ENCODE data around the gene EAF2.
"Not testable (repeated sequence)": the region's sequence is repeated elsewhere in the genome, so short reads cannot be mapped to it uniquely, and the experiment has no call there.

The EAF2 gene

DNA sequence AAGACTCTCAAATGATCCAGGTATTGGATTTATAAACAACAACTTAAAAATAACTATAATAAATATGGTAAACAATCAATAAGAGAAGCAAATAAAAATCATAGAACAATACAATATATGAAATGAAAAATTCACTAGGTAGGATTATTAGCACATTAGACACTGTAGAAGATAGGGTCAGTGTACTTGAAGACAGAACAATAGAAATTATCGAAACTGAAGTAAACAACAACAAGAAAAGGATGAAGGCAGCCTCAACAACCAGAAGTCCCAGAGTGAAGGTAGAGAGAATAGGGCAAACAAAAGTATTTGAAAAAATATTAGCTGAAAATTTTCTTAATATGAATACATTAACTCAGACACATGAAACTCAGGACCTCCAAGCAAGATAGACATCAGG lies 12.0 kb upstream of the EAF2 start:
- in situ Hi-C loops (cut with HindIII; ENCODE audit: low pct_unique_long_range_greater_than_20kb, low sequenced_read_pairs), result no loop called here
- DNase-seq (ENCODE audit: low read depth in 1 of 2, low spot score in 1 of 2), result no peak
- no peak for TF ChIP-seq JUND (IDR thresholded peaks at IDR 0.05; ENCODE audit: low read depth)

DNA sequence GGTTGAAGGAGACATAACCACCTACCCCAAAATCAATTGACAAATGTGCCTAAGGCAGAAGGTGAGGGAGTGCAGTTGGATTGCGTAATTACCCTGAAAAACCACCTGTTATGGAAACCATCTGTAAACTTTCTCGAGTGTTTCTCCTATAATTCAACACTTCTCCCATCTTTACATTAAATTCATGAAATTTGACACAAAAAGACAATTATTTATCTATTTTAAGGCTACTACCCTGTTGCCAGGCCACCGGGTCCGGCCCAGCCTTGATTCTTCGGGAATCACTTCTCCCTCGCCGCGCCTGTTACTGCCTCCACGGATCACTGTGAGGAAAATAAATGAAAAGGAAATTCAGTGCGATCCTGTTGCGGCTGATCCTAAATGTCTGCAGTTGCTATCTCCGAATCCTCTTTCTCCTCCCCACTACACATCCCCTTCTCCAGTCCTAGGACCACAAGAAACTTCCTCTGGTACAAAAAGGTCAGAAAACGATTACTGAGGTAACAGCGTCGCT lies 795 bp upstream of the EAF2 start:
- DNase-seq (ENCODE audit: low read depth in 1 of 2, low spot score in 1 of 2), result peak; percentile 11 to 12
- in situ Hi-C loops (cut with HindIII; ENCODE audit: low pct_unique_long_range_greater_than_20kb, low sequenced_read_pairs), result no loop called here
- no peak for TF ChIP-seq JUND (IDR thresholded peaks at IDR 0.05; ENCODE audit: low read depth)

DNA sequence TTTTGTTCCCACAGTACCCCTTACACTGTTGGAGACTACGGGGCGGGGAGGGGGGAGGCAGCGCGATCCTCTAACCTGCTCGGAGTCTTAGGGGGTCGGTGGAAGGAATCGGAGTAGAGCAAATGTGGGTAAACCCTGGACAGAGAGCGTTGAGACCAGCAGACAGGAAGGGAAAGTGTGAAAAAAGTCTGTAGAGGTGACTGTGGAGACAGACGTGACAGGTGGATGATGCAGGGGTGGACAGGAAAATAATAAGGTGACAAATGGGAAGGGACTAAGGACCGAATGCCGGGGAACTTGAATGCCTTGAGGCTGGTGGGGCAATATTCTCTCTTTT lies 424 bp downstream of the EAF2 start:
- peak in 1 of 2 experiments; percentile 13 for DNase-seq (ENCODE audit: low read depth in 1 of 2, low spot score in 1 of 2)
- TF ChIP-seq JUND (IDR thresholded peaks at IDR 0.05; ENCODE audit: low read depth), result no peak
- in situ Hi-C loops (cut with HindIII; ENCODE audit: low pct_unique_long_range_greater_than_20kb, low sequenced_read_pairs), result no loop called here

- no peak for DNase-seq (ENCODE audit: low read depth in 1 of 2, low spot score in 1 of 2)
- TF ChIP-seq JUND (IDR thresholded peaks at IDR 0.05; ENCODE audit: low read depth), result no peak
- in situ Hi-C loops (cut with HindIII; ENCODE audit: low pct_unique_long_range_greater_than_20kb, low sequenced_read_pairs), result no loop called here
These were observed 1.1 kb downstream of the EAF2 start for GRCh38 chr3:121836064-121836463.

GRCh38 chr3:121836481-121836880 lies 1.5 kb downstream of the EAF2 start:
- no peak for DNase-seq (ENCODE audit: low read depth in 1 of 2, low spot score in 1 of 2)
- in situ Hi-C loops (cut with HindIII; ENCODE audit: low pct_unique_long_range_greater_than_20kb, low sequenced_read_pairs), result no loop called here
- TF ChIP-seq JUND (IDR thresholded peaks at IDR 0.05; ENCODE audit: low read depth), result no peak

GRCh38 chr3:121839962-121840361 lies 5.0 kb downstream of the EAF2 start:
- in situ Hi-C loops (cut with HindIII; ENCODE audit: low pct_unique_long_range_greater_than_20kb, low sequenced_read_pairs), result no loop called here
- TF ChIP-seq JUND (IDR thresholded peaks at IDR 0.05; ENCODE audit: low read depth), result no peak
- DNase-seq (ENCODE audit: low read depth in 1 of 2, low spot score in 1 of 2), result no peak

GRCh38 chr3:121844892-121845291 lies 9.9 kb downstream of the EAF2 start:
- in situ Hi-C loops (cut with HindIII; ENCODE audit: low pct_unique_long_range_greater_than_20kb, low sequenced_read_pairs), result no loop called here
- no peak for DNase-seq (ENCODE audit: low read depth in 1 of 2, low spot score in 1 of 2)
- no peak for TF ChIP-seq JUND (IDR thresholded peaks at IDR 0.05; ENCODE audit: low read depth)

- no peak for TF ChIP-seq JUND (IDR thresholded peaks at IDR 0.05; ENCODE audit: low read depth)
- in situ Hi-C loops (cut with HindIII; ENCODE audit: low pct_unique_long_range_greater_than_20kb, low sequenced_read_pairs), result no loop called here
- no peak for DNase-seq (ENCODE audit: low read depth in 1 of 2, low spot score in 1 of 2)
These were observed 17.2 kb downstream of the EAF2 start for GRCh38 chr3:121852256-121852655.

GRCh38 chr3:121855555-121855954 lies 20.5 kb downstream of the EAF2 start:
- in situ Hi-C loops (cut with HindIII; ENCODE audit: low pct_unique_long_range_greater_than_20kb, low sequenced_read_pairs), result no loop called here
- TF ChIP-seq JUND (IDR thresholded peaks at IDR 0.05; ENCODE audit: low read depth), result no peak
- peak; percentile 10 to 51 for DNase-seq (ENCODE audit: low read depth in 1 of 2, low spot score in 1 of 2)

- DNase-seq (ENCODE audit: low read depth in 1 of 2, low spot score in 1 of 2); in situ Hi-C loops (cut with HindIII; ENCODE audit: low pct_unique_long_range_greater_than_20kb, low sequenced_read_pairs): not testable (repeated sequence)
These were observed 22.8 kb downstream of the EAF2 start for GRCh38 chr3:121857778-121858177.

DNA sequence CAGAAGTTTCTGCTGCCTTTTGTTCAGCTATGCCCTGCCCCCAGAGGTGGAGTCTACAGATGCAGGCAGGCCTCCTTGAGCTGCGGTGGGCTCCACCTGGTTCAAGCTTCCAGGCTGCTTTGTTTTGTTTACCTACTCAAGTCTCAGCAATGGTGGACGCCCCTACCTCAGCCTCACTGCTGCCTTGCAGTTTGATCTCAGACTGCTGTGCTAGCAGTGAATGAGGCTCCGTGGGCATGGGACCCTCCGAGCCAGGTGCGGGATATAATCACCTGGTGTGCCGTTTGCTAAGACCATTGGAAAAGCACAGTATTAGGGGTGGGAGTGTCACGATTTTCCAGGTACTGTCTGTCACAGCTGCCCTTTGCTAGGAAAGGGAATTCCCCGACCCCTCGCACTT lies 28.2 kb downstream of the EAF2 start:
- in situ Hi-C loops (cut with HindIII; ENCODE audit: low pct_unique_long_range_greater_than_20kb, low sequenced_read_pairs); DNase-seq (ENCODE audit: low read depth in 1 of 2, low spot score in 1 of 2): not testable (repeated sequence)

DNA sequence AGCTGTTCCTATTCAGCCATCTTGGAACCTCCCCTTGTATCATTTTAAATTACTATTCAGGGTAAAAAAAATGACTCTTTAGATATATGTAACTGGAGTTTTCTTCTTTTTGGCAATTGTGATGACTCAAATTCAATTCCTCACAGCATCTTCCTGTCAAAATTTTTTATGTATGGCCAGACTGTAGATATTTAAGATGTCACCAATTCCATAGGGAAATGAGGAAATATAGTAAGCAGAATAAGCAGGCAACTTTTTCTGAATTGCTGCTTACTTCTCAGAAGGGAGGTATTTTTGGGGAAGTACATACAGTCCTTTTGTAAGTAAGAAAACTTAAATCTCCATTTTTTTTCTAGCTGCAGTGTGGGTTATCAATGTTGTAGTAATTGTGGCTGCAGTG lies 28.8 kb downstream of the EAF2 start:
- no peak for DNase-seq (ENCODE audit: low read depth in 1 of 2, low spot score in 1 of 2)
- in situ Hi-C loops (cut with HindIII; ENCODE audit: low pct_unique_long_range_greater_than_20kb, low sequenced_read_pairs), result no loop called here
- no peak for TF ChIP-seq JUND (IDR thresholded peaks at IDR 0.05; ENCODE audit: low read depth)

DNA sequence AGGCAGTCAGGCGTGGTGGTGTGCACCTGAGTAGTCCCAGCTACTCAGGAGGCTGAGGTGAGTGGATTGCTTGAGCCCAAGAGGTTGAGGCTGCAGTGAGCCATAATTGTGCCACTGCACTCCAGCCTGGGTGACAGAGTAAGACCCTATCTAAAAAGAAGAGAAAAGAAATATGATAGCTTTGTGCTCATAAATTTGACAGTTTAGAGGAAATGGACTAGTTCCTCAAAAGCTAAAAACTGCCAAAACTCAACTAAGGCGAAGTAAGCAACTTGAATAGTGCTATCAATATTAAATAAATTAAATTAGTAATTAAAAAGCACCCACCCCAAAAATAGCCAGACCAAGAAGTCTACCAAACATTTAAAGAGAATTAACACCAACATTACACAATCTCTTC lies 34.7 kb downstream of the EAF2 start:
- DNase-seq (ENCODE audit: low read depth in 1 of 2, low spot score in 1 of 2), result no peak
- TF ChIP-seq JUND (IDR thresholded peaks at IDR 0.05; ENCODE audit: low read depth), result no peak
- in situ Hi-C loops (cut with HindIII; ENCODE audit: low pct_unique_long_range_greater_than_20kb, low sequenced_read_pairs), result no loop called here

DNA sequence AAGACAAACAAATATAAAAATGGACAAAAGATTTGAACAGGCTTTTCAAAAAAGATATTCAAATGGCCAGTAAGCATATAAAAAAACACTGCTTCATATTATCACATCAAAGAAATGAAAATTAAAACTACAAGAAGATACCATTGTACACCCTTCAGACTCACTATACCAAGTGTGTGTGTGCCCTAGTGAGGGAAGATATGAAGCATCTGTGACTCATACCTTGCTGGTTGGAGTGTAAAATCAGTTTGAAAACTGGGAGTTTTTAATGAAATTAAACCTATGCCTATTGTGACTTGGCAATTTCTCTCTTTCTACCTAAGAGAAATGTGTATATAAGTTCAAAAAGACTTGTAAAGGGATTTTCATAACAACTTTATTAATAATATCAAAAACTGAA lies 35.7 kb downstream of the EAF2 start:
- DNase-seq (ENCODE audit: low read depth in 1 of 2, low spot score in 1 of 2), result no peak
- in situ Hi-C loops (cut with HindIII; ENCODE audit: low pct_unique_long_range_greater_than_20kb, low sequenced_read_pairs), result no loop called here
- TF ChIP-seq JUND (IDR thresholded peaks at IDR 0.05; ENCODE audit: low read depth), result no peak
